Smooth muscle cell (in vitro differentiated cells): ENCODE results near the gene NINJ1. TPM values are rescaled to one million over a fixed set of nuclear protein-coding genes. Genes with fewer than 3 reads are reported as not detected.

Experiments
- DNase-seq: peaks from one replicate; lab custom pipeline; 2025; ENCODE audit not compliant: unreplicated experiment; lab: John Stamatoyannopoulos, UW
- H2AFZ ChIP-seq: fragments of 200-600 bp; sonication (generic); 2 replicates; pipeline ENCODE4 v1.6.0; 2016; ENCODE audit warnings: antibody characterized with exemption, low read depth, mild to moderate bottlenecking
- H3F3A ChIP-seq: fragments of 200-600 bp; sonication (generic); 2 replicates; pipeline ENCODE4 v1.6.0; 2017; ENCODE audit warnings: antibody characterized with exemption, low read depth
- H3K27ac ChIP-seq: fragments of 200-600 bp; sonication (generic); 2 replicates; pipeline ENCODE4 v1.5.1; 2016; ENCODE audit warnings: low read depth, mild to moderate bottlenecking
- H3K27me3 ChIP-seq: fragments of 200-600 bp; sonication (generic); 2 replicates; pipeline ENCODE4 v1.6.1; 2016; ENCODE audit warnings: low read depth, mild to moderate bottlenecking
- H3K36me3 ChIP-seq: fragments of 200-600 bp; sonication (generic); 2 replicates; pipeline ENCODE4 v1.5.1; 2016; ENCODE audit warnings: low read depth
- H3K4me1 ChIP-seq: fragments of 200-600 bp; sonication (generic); 2 replicates; pipeline ENCODE4 v1.5.1; 2016; ENCODE audit warnings: low read depth
- H3K4me2 ChIP-seq: fragments of 200-600 bp; sonication (generic); 2 replicates; pipeline ENCODE4 v1.6.0; 2016; ENCODE audit warnings: mild to moderate bottlenecking
- H3K4me3 ChIP-seq: fragments of 200-600 bp; sonication (generic); 2 replicates; pipeline ENCODE4 v1.5.1; 2016; ENCODE audit warnings: mild to moderate bottlenecking
- H3K79me2 ChIP-seq: fragments of 200-600 bp; sonication (generic); 2 replicates; pipeline ENCODE4 v1.6.0; 2016; ENCODE audit warnings: low read depth, mild to moderate bottlenecking
- H3K9ac ChIP-seq: fragments of 200-600 bp; sonication (generic); 2 replicates; pipeline ENCODE4 v1.6.0; 2016; ENCODE audit warnings: low read depth
- H3K9me3 ChIP-seq: fragments of 200-600 bp; sonication (generic); replicated peaks from 2 replicates; pipeline ENCODE4 v1.5.1; 2016; ENCODE audit warnings: low read depth
- H4K20me1 ChIP-seq: fragments of 200-600 bp; sonication (generic); 2 replicates; pipeline ENCODE4 v1.6.0; 2016; ENCODE audit warnings: low read depth
- WGBS: methylation state at CpG from one replicate; pipeline ENCODE4 v1.1.7; 2016; ENCODE audit warnings: low lambda C conversion rate; 5-methylcytosine and 5-hydroxymethylcytosine counted together
- polyA plus RNA-seq: library from polyadenylated mRNA; unstranded; fragments of >200 nt; fragmentation: Nextera tagmentation; extraction: Ambion mirVana; gene quantifications from 2 replicates; pipeline ENCODE4 v1.2.1, GENCODE V29; 2016
- total RNA-seq: library from RNA; depleted of rRNA; stranded (reverse); fragments of >200 nt; gene quantifications from 2 replicates; pipeline ENCODE4 v1.2.3, GENCODE V29; 2014
- TF ChIP-seq, protein P1 (sequence below): fragments of 200-600 bp; sonication (generic); IDR thresholded peaks from 2 replicates; pipeline ENCODE4 v1.5.1; 2017; ENCODE audit warnings: borderline replicate concordance, mild to moderate bottlenecking, antibody characterized with exemption; ENCODE audit not compliant: insufficient read depth, poor library complexity, severe bottlenecking

The NINJ1 gene
- total and polyA plus RNA-seq, 2 experiments from 2014 or later: 34.3 to 53.7 TPM

DNA sequence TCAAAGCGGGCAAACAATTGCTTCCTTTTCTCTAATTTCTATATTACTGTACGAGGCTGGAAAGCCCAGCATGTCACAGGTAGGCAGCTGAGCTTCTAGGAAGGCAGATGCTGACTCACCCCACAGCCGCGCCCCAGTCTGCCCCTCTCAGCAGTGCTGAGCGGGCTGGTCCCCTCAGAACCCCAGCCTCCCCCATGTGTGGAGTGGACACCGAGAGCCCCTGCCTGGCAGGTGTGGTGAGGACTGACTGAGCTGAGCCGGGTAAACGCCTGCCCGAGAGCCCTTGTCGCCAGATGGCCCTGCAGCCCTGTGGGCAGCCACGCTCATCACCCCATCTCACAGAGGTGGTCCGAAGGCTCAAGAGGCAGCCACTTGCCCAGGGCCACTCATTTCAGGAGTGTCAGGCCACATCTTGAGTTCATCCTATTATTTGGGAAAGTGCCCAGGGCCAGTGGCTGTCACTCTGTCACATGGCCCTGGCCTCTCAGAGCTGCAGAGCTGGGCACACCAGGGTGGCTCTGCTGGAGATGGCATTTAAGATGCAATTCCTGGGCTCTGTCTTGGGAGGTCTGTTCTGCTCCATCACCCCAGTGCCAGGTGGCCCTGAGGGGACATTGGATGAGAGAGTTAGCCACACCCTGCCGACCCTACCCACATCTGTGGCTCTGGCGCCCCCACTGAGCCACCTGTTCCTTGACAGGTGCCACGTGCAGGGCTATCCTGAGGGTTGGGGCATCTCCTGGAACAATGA is 25.6 kb downstream of the NINJ1 start:
- Histone ChIP-seq H3K4me1 (no peaks in the 10 kb centered on the region), H3K79me2 (peaks cover 37% of the 10 kb centered on the region), H3K27ac (no peak overlapping the region), H3F3A (no peaks in the 10 kb centered on the region), H3K4me2 (no peak overlapping the region), H3K4me3 (no peak overlapping the region), H3K9me3 (peaks cover 5% of the 10 kb centered on the region), H3K27me3 (no peaks in the 10 kb centered on the region), H2AFZ (no peak overlapping the region), H3K36me3 (peaks cover 3% of the 10 kb centered on the region), H4K20me1 (peaks cover 83% of the 10 kb centered on the region), H3K9ac (no peak overlapping the region)
- TF ChIP-seq, protein P1, sequence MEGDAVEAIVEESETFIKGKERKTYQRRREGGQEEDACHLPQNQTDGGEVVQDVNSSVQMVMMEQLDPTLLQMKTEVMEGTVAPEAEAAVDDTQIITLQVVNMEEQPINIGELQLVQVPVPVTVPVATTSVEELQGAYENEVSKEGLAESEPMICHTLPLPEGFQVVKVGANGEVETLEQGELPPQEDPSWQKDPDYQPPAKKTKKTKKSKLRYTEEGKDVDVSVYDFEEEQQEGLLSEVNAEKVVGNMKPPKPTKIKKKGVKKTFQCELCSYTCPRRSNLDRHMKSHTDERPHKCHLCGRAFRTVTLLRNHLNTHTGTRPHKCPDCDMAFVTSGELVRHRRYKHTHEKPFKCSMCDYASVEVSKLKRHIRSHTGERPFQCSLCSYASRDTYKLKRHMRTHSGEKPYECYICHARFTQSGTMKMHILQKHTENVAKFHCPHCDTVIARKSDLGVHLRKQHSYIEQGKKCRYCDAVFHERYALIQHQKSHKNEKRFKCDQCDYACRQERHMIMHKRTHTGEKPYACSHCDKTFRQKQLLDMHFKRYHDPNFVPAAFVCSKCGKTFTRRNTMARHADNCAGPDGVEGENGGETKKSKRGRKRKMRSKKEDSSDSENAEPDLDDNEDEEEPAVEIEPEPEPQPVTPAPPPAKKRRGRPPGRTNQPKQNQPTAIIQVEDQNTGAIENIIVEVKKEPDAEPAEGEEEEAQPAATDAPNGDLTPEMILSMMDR: no peak
- no peak for DNase-seq
- WGBS: 91% methylated on average over 15 of the region's 15 CpGs

DNA sequence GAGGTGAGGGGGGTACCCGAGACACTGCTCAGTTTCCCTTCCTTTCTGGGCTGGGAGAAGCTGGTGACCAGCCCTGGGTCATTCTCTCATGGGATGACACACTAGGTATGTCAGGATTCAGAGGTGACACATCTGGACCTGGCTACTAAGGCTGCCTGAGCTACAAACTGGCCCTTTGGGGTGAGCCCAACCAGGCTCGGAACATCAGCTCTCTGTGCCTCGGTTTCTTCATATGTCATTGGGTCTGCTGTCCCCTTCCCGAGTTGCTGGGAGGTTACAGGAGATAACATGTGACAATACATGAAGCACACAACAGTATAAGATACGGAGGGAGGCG is 26.3 kb downstream of the NINJ1 start:
- TF ChIP-seq, protein P1: no peak
- Histone ChIP-seq H3K4me1 (no peaks in the 10 kb centered on the region), H3K4me2 (no peak overlapping the region), H4K20me1 (peaks cover 90% of the 10 kb centered on the region), H3K9ac (no peak overlapping the region), H3F3A (no peaks in the 10 kb centered on the region), H3K4me3 (no peak overlapping the region), H3K27ac (no peak overlapping the region), H3K36me3 (peaks cover 3% of the 10 kb centered on the region), H3K79me2 (peaks cover 44% of the 10 kb centered on the region), H3K9me3 (peaks cover 5% of the 10 kb centered on the region), H2AFZ (no peak overlapping the region), H3K27me3 (no peaks in the 10 kb centered on the region)
- no peak for DNase-seq
- 87% methylated on average over 6 of the region's 6 CpGs for WGBS

DNA sequence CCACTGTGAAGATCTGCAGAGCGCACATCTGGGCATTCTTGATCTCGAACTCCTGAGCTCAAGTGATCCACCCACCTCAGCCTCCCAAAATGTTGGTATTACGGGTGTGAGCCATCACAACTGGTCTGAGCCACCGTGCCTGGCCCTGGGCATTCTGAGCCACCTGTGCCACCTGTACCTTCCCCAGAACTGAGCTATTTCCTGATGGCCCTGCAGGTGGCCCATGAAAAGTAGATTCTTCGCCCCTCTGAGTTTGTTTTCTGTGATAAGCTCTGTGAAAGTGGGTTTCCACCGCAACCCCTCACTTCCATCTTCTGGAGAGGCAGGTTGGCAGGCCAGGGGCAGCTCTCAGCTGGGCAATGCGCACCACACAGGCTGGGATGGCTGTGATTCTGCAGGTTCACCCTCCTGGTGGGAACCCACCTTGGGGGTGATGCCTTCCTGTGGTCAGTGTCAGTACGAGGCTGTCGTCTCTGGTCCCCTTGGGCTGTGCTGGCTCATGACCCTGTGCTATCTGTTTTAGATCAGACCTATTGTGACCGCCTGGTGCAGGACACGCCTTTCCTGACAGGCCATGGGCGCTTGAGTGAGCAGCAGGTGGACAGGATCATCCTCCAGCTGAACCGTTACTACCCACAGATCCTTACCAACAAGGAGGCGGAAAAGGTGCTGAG is 26.8 kb downstream of the NINJ1 start:
- no peak overlapping the region for H3K4me3 ChIP-seq
- H3K27me3 ChIP-seq: no peaks in the 10 kb centered on the region
- TF ChIP-seq, protein P1: no peak
- H3K9ac ChIP-seq: no peak overlapping the region
- no peak overlapping the region for H3K4me2 ChIP-seq
- H3K4me1 ChIP-seq: no peaks in the 10 kb centered on the region
- H3F3A ChIP-seq: no peaks in the 10 kb centered on the region
- peaks cover 3% of the 10 kb centered on the region for H3K36me3 ChIP-seq
- H3K9me3 ChIP-seq: peaks cover 5% of the 10 kb centered on the region
- H2AFZ ChIP-seq: no peak overlapping the region
- no peak for DNase-seq
- H3K27ac ChIP-seq: no peak overlapping the region
- peaks cover 95% of the 10 kb centered on the region for H4K20me1 ChIP-seq
- 89% methylated on average over 14 of the region's 14 CpGs for WGBS
- H3K79me2 ChIP-seq: peaks cover 49% of the 10 kb centered on the region
